Measurements from ENCODE around the gene CAMP. TPM values are rescaled to one million over a fixed set of nuclear protein-coding genes. Genes with fewer than 3 reads are reported as not detected.

Gene CAMP
- total RNA-seq, 1 experiment from 2014 or later = not detected

DNA sequence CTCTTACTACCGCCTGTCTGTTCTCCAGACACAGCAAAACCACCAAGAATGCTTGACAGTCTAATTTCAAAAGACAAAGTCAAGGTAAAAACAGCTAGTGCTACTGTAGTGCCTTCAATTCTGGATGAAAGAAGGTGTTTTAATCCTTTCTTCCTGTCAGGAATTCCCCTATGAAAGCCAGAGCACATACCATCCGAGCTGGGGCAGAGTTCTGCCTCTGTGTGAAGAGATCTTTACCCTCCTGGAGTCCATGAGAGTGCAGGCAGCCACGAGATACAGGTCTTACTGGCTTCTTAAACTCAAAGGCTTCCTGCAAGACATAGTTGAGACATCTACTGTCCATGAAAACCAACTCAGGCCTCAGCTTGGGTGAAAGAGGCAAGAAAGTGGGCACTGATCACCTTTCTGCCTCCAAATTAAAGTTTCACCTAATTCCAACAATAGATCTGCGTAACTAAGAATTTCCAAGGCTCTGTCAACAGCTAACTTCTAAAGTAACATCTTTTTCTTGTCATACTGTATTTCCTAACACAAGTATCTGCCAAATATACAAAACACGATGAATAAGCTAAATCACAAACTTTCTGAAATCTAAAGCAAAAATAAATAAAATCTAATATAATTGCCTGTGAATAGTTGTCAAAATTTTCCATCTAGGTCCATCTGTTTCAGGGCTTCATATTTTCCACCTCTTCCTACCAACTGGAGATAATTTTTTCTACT, 42.6 kb upstream of the CAMP start:
- H4K20me1 ChIP-seq (ENCODE audit: low read length) = 0 out of 2 replicates have a peak, but pooled peaks cover 3% of the 10 kb centered on the region
- H3F3A ChIP-seq (ENCODE audit: low read length, unreplicated experiment) = no peaks in the 10 kb centered on the region
- CTCF ChIA-PET = no interaction called here
- no peak overlapping the region for H3K9ac ChIP-seq (ENCODE audit: low read length)
- no TSS peak for BruUV-seq (replicated peaks)
- H3K27ac ChIP-seq (ENCODE audit: low read length) = no peak overlapping the region
- no peak overlapping the region for H3K4me2 ChIP-seq (ENCODE audit: low read length)
- TF ChIP-seq EZH2 (IDR thresholded peaks at IDR 0.05; ENCODE audit: low read length, unreplicated experiment) (no peak), EZH2phosphoT487 (IDR thresholded peaks at IDR 0.05; ENCODE audit: borderline replicate concordance, low read length) (no peak)
- TF ChIP-seq, protein P1, sequence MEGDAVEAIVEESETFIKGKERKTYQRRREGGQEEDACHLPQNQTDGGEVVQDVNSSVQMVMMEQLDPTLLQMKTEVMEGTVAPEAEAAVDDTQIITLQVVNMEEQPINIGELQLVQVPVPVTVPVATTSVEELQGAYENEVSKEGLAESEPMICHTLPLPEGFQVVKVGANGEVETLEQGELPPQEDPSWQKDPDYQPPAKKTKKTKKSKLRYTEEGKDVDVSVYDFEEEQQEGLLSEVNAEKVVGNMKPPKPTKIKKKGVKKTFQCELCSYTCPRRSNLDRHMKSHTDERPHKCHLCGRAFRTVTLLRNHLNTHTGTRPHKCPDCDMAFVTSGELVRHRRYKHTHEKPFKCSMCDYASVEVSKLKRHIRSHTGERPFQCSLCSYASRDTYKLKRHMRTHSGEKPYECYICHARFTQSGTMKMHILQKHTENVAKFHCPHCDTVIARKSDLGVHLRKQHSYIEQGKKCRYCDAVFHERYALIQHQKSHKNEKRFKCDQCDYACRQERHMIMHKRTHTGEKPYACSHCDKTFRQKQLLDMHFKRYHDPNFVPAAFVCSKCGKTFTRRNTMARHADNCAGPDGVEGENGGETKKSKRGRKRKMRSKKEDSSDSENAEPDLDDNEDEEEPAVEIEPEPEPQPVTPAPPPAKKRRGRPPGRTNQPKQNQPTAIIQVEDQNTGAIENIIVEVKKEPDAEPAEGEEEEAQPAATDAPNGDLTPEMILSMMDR (conservative IDR thresholded peaks at IDR 0.05; ENCODE audit: low read depth, low read length) = no peak
- intact Hi-C loops (cut with micrococcal nuclease) = no loop called here
- 0 out of 2 replicates have a peak, but pooled peaks cover 1% of the 10 kb centered on the region for H3K4me1 ChIP-seq (ENCODE audit: insufficient read depth, low read length)
- H3K36me3 ChIP-seq (ENCODE audit: low read depth, low read length) = peaks cover 87% of the 10 kb centered on the region
- H3K79me2 ChIP-seq (ENCODE audit: low read length) = peaks cover 66% of the 10 kb centered on the region
- no peak for DNase-seq
- POLR2A ChIA-PET (ENCODE audit: unreplicated experiment) = no interaction called here
- no peak overlapping the region for H3K4me3 ChIP-seq (ENCODE audit: low read length)
- no peaks in the 10 kb centered on the region for H3K9me3 ChIP-seq (ENCODE audit: low read length)
- no peak overlapping the region for H2AFZ ChIP-seq (ENCODE audit: low read length)
- no peaks in the 10 kb centered on the region for H3K27me3 ChIP-seq (ENCODE audit: low read length)
- ATAC-seq = no peak
- no peaks in the 10 kb centered on the region for H3K9me2 ChIP-seq (replicated peaks; ENCODE audit: low read length)

DNA sequence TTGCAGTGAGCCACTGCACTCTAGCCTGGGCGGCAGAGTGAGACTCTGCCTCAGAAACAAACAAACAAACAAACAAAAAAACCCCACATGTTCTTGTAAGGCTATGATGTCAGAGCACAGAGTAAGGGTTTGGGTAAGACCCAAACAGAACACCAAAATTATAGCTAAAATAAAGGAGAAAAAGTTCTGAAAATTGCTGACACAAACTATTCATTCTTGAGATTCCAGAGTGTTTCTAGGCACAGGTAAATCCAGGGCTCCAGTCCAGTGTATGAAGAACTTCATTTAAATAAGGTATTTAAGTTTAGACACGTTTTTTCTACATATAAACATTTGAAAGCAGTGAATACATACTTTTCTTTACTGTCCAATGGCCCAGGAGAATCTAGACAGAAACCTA, 39.0 kb upstream of the CAMP start:
- Histone ChIP-seq H3K9ac (ENCODE audit: low read length) (no peak overlapping the region), H3K9me3 (ENCODE audit: low read length) (no peaks in the 10 kb centered on the region), H3K4me3 (ENCODE audit: low read length) (no peak overlapping the region), H3K4me2 (ENCODE audit: low read length) (no peak overlapping the region), H3K79me2 (ENCODE audit: low read length) (peaks cover 80% of the 10 kb centered on the region), H2AFZ (ENCODE audit: low read length) (no peak overlapping the region), H3K27me3 (ENCODE audit: low read length) (no peaks in the 10 kb centered on the region), H3K4me1 (ENCODE audit: insufficient read depth, low read length) (peaks cover 17% of the 10 kb centered on the region; the same call in 1 of the 2 replicates), H3K36me3 (ENCODE audit: low read depth, low read length) (peaks cover 62% of the 10 kb centered on the region), H4K20me1 (ENCODE audit: low read length) (0 out of 2 replicates have a peak, but pooled peaks cover 7% of the 10 kb centered on the region), H3F3A (ENCODE audit: low read length, unreplicated experiment) (no peaks in the 10 kb centered on the region), H3K27ac (ENCODE audit: low read length) (no peak overlapping the region), H3K9me2 (replicated peaks; ENCODE audit: low read length) (no peaks in the 10 kb centered on the region)
- ATAC-seq (no peak), DNase-seq (no peak)
- intact Hi-C loops (cut with micrococcal nuclease) = no loop called here
- CTCF ChIA-PET = no interaction called here
- TF ChIP-seq, protein P1 (conservative IDR thresholded peaks at IDR 0.05; ENCODE audit: low read depth, low read length) = no peak
- no peak for TF ChIP-seq EZH2 (IDR thresholded peaks at IDR 0.05; ENCODE audit: low read length, unreplicated experiment)
- TF ChIP-seq EZH2phosphoT487 (IDR thresholded peaks at IDR 0.05; ENCODE audit: borderline replicate concordance, low read length) = no peak
- POLR2A ChIA-PET (ENCODE audit: unreplicated experiment) = no interaction called here
- BruUV-seq (replicated peaks) = no TSS peak

DNA sequence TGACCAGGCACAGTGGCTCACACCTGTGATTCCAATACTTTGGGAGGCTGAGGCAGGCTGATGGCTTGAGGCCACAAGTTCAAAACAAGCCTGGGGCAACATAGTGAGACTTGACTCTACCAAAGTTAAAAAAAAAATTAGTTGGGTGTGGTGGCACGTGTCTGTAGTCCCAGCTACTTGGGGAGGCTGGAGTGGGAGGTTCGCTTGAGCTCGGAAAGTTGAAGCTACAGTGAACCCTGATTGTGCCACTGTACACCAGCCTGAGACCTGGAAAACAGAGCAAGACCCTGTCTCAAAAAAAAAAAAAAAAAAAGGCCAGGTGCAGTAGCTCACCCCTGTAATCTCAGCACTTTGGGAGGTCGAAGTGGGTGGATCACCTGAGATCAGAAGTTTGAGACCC, 38.2 kb upstream of the CAMP start:
- H3K4me1 ChIP-seq (ENCODE audit: insufficient read depth, low read length) = peaks cover 17% of the 10 kb centered on the region; the same call in 1 of the 2 replicates
- ChIA-PET CTCF (no interaction called here), POLR2A (ENCODE audit: unreplicated experiment) (no interaction called here)
- H3K36me3 ChIP-seq (ENCODE audit: low read depth, low read length) = peaks cover 55% of the 10 kb centered on the region
- no peaks in the 10 kb centered on the region for H3F3A ChIP-seq (ENCODE audit: low read length, unreplicated experiment)
- TF ChIP-seq EZH2 (IDR thresholded peaks at IDR 0.05; ENCODE audit: low read length, unreplicated experiment) (no peak), EZH2phosphoT487 (IDR thresholded peaks at IDR 0.05; ENCODE audit: borderline replicate concordance, low read length) (no peak)
- TF ChIP-seq, protein P1 (conservative IDR thresholded peaks at IDR 0.05; ENCODE audit: low read depth, low read length) = no peak
- no peak overlapping the region for H3K4me3 ChIP-seq (ENCODE audit: low read length)
- DNase-seq (no peak), ATAC-seq (no peak)
- intact Hi-C loops (cut with micrococcal nuclease) = no loop called here
- no peaks in the 10 kb centered on the region for H3K9me2 ChIP-seq (replicated peaks; ENCODE audit: low read length)
- H3K9me3 ChIP-seq (ENCODE audit: low read length) = no peaks in the 10 kb centered on the region
- no peak overlapping the region for H3K9ac ChIP-seq (ENCODE audit: low read length)
- no peak overlapping the region for H2AFZ ChIP-seq (ENCODE audit: low read length)
- H3K79me2 ChIP-seq (ENCODE audit: low read length) = peaks cover 75% of the 10 kb centered on the region
- 0 out of 2 replicates have a peak, but pooled peaks cover 7% of the 10 kb centered on the region for H4K20me1 ChIP-seq (ENCODE audit: low read length)
- H3K27me3 ChIP-seq (ENCODE audit: low read length) = no peaks in the 10 kb centered on the region
- H3K4me2 ChIP-seq (ENCODE audit: low read length) = peak overlapping the region; percentile 93; the same call in 1 of the 2 replicates
- BruUV-seq (replicated peaks) = no TSS peak
- H3K27ac ChIP-seq (ENCODE audit: low read length) = no peak overlapping the region

Measured in PC-3 (cell line).